KMS-11 (cell line): Measurements from ENCODE around the gene NCCRP1.

Source experiments
- H2AFZ ChIP-seq: fragments of 200-600 bp; sonication (generic); 2 replicates; pipeline ENCODE4 v1.6.1; 2016; ENCODE audit warnings: antibody characterized with exemption, mixed run types, low read depth
- H3K27ac ChIP-seq: fragments of 200-600 bp; sonication (generic); 2 replicates; pipeline ENCODE4 v1.6.1; 2016; ENCODE audit warnings: mild to moderate bottlenecking, mixed run types
- H3K27me3 ChIP-seq: fragments of 200-600 bp; sonication (generic); 2 replicates; pipeline ENCODE4 v1.6.1; 2017; ENCODE audit warnings: mild to moderate bottlenecking, low read depth, mixed run types, moderate library complexity; ENCODE audit not compliant: insufficient read depth
- H3K36me3 ChIP-seq: fragments of 200-600 bp; sonication (generic); 2 replicates; pipeline ENCODE4 v1.6.1; 2017; ENCODE audit warnings: mild to moderate bottlenecking, mixed run types; ENCODE audit not compliant: insufficient read depth
- H3K4me1 ChIP-seq: fragments of 200-600 bp; sonication (generic); 2 replicates; pipeline ENCODE4 v1.6.1; 2016; ENCODE audit warnings: mild to moderate bottlenecking, low read depth, mixed run types; ENCODE audit not compliant: poor library complexity, severe bottlenecking
- H3K4me2 ChIP-seq: fragments of 200-600 bp; sonication (generic); 2 replicates; pipeline ENCODE4 v1.7.0; 2016; ENCODE audit warnings: mild to moderate bottlenecking, mixed run types
- H3K4me3 ChIP-seq: fragments of 200-600 bp; sonication (generic); IDR thresholded peaks from 2 replicates; pipeline ENCODE4 v1.6.1; 2017; ENCODE audit warnings: low read depth, low read length, mixed read lengths; ENCODE audit not compliant: insufficient read depth
- H3K79me2 ChIP-seq: fragments of 200-600 bp; sonication (generic); 2 replicates; pipeline ENCODE4 v1.6.1; 2016; ENCODE audit warnings: low read depth, mixed run types; ENCODE audit not compliant: insufficient read depth
- H3K9ac ChIP-seq: fragments of 200-600 bp; sonication (generic); 2 replicates; pipeline ENCODE4 v1.6.1; 2016; ENCODE audit warnings: mild to moderate bottlenecking, mixed run types
- H4K20me1 ChIP-seq: fragments of 200-600 bp; sonication (generic); 2 replicates; pipeline ENCODE4 v1.6.1; 2016; ENCODE audit warnings: mild to moderate bottlenecking, mixed run types; ENCODE audit not compliant: insufficient read depth
- TF ChIP-seq, protein P1 (sequence below): fragments of 200-600 bp; sonication (generic); conservative IDR thresholded peaks from 2 replicates; pipeline ENCODE4 v1.6.1; 2017; ENCODE audit warnings: low read depth, mild to moderate bottlenecking, antibody characterized with exemption, low read length, moderate library complexity, mixed read lengths

NCCRP1 gene

DNA sequence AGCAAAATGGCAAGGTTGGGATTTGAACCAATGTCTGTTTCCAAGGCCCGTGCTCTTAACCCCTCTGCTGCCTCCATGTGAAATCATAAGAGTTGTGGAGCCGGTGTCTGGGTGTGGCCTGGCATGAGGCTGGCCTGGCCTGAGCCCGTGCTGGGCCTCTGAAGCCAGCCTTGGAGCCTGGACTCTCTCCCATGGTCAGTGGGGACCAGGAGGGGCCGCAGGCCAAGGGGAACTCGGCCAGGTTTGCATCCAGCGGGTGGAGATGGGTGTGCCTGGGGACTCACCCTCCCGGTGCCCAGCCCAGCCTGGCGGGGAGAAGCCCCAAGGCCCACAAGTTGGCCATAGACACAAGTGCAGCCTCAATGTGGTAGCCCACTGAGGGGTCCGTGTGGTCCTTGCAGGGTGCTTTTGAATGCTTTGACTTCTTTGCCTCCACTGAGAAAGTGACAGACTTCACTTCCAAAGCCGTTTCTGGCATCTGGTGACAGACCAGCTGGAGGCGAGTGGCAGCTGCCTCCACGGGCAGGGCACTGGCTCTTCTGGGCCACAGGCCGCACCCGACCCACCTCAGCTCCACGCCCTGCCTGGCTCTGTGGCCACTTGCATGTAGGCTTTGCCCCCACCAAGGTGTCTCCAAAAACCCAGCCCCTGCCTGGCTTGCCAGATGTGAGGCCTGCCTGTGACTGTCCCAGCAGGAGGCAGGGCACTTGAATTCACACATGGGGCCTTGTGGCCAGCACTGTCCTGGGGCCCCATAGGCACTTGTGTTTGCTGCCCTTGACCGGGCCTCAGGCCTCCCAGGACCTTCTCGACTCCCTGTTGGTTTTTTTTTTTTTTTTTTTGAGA lies 26.2 kb upstream of the NCCRP1 start:
- no peaks in the 10 kb centered on the region for H3K27me3 ChIP-seq
- H3K9ac ChIP-seq, result no peak overlapping the region
- H4K20me1 ChIP-seq, result no peaks in the 10 kb centered on the region
- H2AFZ ChIP-seq, result no peak overlapping the region
- TF ChIP-seq, protein P1, sequence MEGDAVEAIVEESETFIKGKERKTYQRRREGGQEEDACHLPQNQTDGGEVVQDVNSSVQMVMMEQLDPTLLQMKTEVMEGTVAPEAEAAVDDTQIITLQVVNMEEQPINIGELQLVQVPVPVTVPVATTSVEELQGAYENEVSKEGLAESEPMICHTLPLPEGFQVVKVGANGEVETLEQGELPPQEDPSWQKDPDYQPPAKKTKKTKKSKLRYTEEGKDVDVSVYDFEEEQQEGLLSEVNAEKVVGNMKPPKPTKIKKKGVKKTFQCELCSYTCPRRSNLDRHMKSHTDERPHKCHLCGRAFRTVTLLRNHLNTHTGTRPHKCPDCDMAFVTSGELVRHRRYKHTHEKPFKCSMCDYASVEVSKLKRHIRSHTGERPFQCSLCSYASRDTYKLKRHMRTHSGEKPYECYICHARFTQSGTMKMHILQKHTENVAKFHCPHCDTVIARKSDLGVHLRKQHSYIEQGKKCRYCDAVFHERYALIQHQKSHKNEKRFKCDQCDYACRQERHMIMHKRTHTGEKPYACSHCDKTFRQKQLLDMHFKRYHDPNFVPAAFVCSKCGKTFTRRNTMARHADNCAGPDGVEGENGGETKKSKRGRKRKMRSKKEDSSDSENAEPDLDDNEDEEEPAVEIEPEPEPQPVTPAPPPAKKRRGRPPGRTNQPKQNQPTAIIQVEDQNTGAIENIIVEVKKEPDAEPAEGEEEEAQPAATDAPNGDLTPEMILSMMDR, result no peak
- H3K4me1 ChIP-seq, result no peaks in the 10 kb centered on the region
- H3K79me2 ChIP-seq, result no peaks in the 10 kb centered on the region
- H3K4me2 ChIP-seq, result no peak overlapping the region
- no peaks in the 10 kb centered on the region for H3K36me3 ChIP-seq
- no peak overlapping the region for H3K27ac ChIP-seq
- H3K4me3 ChIP-seq, result no peak overlapping the region

DNA sequence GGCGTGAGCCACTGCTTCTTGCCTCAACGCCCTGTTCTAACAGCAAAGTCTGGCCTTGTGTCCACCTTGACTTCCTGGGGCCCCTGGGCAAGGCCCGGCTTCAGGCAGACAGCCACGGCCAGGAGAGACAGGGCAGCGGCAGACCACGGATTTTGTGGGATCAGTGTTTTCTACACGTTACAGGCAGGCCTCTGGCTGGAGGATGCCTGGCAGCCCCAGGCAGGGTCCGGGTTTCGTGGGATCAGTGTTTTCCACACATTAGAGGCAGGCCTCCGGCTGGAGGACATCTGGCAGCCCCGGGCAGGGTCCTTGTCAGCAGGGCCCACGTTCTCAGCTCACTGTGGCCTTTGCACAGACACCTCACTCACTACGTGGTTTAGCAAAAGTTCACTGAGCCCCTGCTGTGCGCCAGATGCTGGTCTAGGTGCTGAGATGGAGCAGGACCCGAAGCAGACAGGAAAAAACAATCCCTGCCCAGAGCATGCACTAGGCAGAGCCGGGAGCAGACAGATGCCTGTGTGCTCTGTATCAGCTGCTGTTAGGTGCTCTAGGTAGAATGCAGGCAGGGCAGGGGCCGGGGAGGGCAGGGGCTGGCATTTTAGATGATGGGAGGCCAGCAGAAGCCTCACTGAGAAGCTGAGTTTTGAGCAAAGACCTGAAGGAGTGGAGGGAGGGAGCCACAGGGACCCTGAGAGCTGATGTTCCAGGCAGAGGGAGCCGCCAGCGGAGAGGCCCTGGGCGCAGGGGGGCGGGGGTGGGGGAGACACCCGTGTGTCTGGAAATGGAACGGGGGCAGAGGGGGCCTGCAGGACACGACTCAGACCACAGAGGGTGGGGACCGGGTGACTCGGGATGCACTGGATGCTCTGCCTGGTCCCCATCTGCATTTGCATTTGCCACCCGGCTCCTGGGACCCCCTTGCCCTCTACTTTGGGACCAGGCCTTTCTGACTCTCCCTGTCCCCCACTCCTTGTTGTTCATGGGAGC lies 25.0 kb upstream of the NCCRP1 start:
- Histone ChIP-seq H2AFZ (no peak overlapping the region), H3K4me2 (no peak overlapping the region), H3K27ac (no peak overlapping the region), H3K79me2 (no peaks in the 10 kb centered on the region), H3K27me3 (no peaks in the 10 kb centered on the region), H3K9ac (no peak overlapping the region), H4K20me1 (no peaks in the 10 kb centered on the region), H3K4me1 (no peaks in the 10 kb centered on the region), H3K4me3 (no peak overlapping the region), H3K36me3 (no peaks in the 10 kb centered on the region)
- TF ChIP-seq, protein P1, result no peak

DNA sequence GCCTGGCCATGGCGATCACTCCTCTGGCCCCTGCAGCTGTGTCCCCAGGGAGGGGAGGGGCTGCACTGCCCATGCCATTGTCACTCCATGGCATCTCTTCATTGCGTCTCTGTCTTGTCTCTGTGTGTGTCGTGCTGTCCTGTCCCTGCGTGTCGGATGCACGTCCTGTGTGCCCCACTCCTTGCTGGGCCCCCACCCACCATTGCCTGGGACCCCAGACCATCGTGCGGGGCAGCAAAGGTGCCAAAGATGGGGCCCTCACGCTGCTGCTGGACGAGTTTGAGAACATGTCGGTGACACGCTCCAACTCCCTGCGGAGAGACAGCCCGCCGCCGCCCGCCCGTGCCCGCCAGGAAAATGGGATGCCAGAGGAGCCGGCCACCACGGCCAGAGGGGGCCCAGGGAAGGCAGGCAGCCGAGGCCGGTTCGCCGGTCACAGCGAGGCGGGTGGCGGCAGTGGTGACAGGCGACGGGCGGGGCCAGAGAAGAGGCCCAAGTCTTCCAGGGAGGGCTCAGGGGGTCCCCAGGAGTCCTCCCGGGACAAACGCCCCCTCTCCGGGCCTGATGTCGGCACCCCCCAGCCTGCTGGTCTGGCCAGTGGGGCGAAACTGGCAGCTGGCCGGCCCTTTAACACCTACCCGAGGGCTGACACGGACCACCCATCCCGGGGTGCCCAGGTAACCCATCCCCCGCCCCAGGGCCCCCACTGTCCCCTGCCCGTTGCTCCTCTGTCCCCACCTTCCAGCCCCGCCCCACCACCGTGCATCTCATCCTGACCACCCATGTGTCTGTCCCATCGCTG lies 23.9 kb upstream of the NCCRP1 start:
- no peaks in the 10 kb centered on the region for H4K20me1 ChIP-seq
- H3K4me2 ChIP-seq, result no peak overlapping the region
- no peak overlapping the region for H3K4me3 ChIP-seq
- no peaks in the 10 kb centered on the region for H3K36me3 ChIP-seq
- no peak overlapping the region for H3K27ac ChIP-seq
- H3K9ac ChIP-seq, result no peak overlapping the region
- H2AFZ ChIP-seq, result no peak overlapping the region
- TF ChIP-seq, protein P1, result no peak
- H3K27me3 ChIP-seq, result no peaks in the 10 kb centered on the region
- no peaks in the 10 kb centered on the region for H3K79me2 ChIP-seq
- H3K4me1 ChIP-seq, result no peaks in the 10 kb centered on the region

DNA sequence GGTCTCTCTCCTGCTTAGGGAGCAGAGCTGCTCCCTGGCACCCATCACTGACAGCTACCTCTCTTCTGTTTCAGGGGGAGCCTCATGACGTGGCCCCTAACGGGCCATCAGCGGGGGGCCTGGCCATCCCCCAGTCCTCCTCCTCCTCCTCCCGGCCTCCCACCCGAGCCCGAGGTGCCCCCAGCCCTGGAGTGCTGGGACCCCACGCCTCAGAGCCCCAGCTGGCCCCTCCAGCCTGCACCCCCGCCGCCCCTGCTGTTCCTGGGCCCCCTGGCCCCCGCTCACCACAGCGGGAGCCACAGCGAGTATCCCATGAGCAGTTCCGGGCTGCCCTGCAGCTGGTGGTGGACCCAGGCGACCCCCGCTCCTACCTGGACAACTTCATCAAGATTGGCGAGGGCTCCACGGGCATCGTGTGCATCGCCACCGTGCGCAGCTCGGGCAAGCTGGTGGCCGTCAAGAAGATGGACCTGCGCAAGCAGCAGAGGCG lies 23.2 kb upstream of the NCCRP1 start:
- no peaks in the 10 kb centered on the region for H3K36me3 ChIP-seq
- no peak overlapping the region for H2AFZ ChIP-seq
- no peaks in the 10 kb centered on the region for H3K4me1 ChIP-seq
- no peaks in the 10 kb centered on the region for H4K20me1 ChIP-seq
- H3K27me3 ChIP-seq, result no peaks in the 10 kb centered on the region
- H3K4me2 ChIP-seq, result no peak overlapping the region
- no peak overlapping the region for H3K4me3 ChIP-seq
- TF ChIP-seq, protein P1, result no peak
- no peak overlapping the region for H3K27ac ChIP-seq
- H3K79me2 ChIP-seq, result no peaks in the 10 kb centered on the region
- no peak overlapping the region for H3K9ac ChIP-seq
